SJCRH30 (cell line): ENCODE results near the gene ABHD13. TPM values are rescaled to one million over a fixed set of nuclear protein-coding genes. Genes with fewer than 3 reads are reported as not detected.
"Not testable (repeated sequence)": the region's sequence is repeated elsewhere in the genome, so short reads cannot be mapped to it uniquely, and the experiment has no call there.

Source experiments
- DNase-seq, 2 experiments: peaks; one replicate each; pipeline ENCODE4 v3.0.0-alpha.2; 2015 to 2020
- H3K27ac ChIP-seq: fragments of 250-450 bp; sonication (Bioruptor Pico); 2 replicates; pipeline ENCODE4 v1.5.1; 2020; ENCODE audit warnings: mild to moderate bottlenecking, moderate library complexity
- H3K27me3 ChIP-seq: fragments of 250-450 bp; sonication (Bioruptor Pico); 2 replicates; pipeline ENCODE4 v1.5.1; 2020; ENCODE audit warnings: mild to moderate bottlenecking, moderate library complexity
- H3K36me3 ChIP-seq: fragments of 250-450 bp; sonication (Bioruptor Pico); 2 replicates; pipeline ENCODE4 v1.5.1; 2020; ENCODE audit warnings: mild to moderate bottlenecking, moderate library complexity
- H3K4me1 ChIP-seq: fragments of 250-450 bp; sonication (Bioruptor Pico); 2 replicates; pipeline ENCODE4 v1.5.1; 2020; ENCODE audit warnings: mild to moderate bottlenecking, moderate library complexity
- H3K4me3 ChIP-seq: fragments of 250-450 bp; sonication (Bioruptor Pico); 2 replicates; pipeline ENCODE4 v1.5.1; 2020; ENCODE audit warnings: mild to moderate bottlenecking, moderate library complexity
- H3K9me3 ChIP-seq: fragments of 250-450 bp; sonication (Bioruptor Pico); replicated peaks from 2 replicates; pipeline ENCODE4 v1.5.1; 2020; ENCODE audit warnings: mild to moderate bottlenecking, moderate library complexity
- total RNA-seq: library from RNA; depleted of rRNA; stranded (reverse); fragments of >200 nt; shearing (Covaris generic); gene quantifications from 2 replicates; pipeline ENCODE4 v1.2.3, GENCODE V29; 2014

The ABHD13 gene
- total RNA-seq, 1 experiment from 2014 or later, result 13.5 TPM

DNA sequence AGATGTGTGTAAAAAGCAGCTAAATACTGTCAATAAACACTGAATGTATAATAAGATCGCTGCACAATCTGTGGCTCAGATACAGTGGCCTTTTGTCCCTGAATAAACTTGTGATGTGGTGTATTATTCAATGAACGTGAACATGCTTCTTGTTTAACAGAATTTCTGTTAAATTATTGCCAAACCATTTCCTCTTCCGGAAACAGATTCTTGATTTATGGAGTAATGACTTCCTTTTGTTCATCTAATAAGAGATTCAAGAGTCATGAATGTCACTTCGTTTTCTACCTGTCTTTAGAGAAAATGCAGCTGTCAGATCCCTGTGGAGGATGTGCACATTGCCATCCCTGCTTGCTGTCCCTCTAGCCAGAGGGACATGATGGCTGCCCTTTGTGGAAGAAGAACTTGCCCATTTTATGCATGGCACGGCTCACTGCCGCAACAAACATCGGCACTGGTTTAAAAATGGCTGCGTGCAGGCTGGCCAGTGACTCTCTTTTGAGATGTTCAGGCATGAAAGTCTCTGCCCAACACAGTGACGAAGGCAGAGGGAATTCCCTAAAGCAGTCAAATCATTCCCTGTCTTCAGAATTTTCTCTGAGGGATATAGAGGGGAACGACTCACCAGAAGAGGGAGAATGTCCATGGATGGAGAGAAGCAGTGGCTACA, 48.3 kb downstream of the ABHD13 start:
- H3K4me3 ChIP-seq, result no peak overlapping the region
- no peaks in the 10 kb centered on the region for H3K36me3 ChIP-seq
- H3K27ac ChIP-seq, result no peak overlapping the region

DNA sequence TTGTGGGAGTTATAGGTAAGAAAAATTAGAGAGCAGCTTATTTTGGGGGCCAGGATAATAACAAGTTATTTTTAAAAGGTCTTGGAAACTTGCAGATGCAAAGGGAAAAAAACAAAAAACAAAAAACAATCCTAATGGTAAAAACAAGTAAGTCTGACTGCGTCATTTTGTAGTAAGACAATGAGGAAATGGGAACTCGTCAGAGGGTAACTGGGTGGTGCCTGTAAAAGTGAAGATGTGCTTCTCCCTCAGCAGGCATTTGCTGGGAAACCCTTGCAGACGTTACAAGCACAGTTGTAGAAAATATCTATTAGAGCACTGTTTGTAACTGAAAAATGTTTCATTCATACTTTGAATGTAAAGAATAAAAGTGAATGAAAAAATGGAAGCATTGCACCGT, 49.2 kb downstream of the ABHD13 start:
- Histone ChIP-seq H3K4me3 (no peak overlapping the region), H3K4me1 (peaks cover 4% of the 10 kb centered on the region; the same call in 1 of the 2 replicates), H3K9me3 (no peaks in the 10 kb centered on the region), H3K36me3 (no peaks in the 10 kb centered on the region), H3K27ac (no peak overlapping the region), H3K27me3 (no peaks in the 10 kb centered on the region)
- no peak for DNase-seq

More for the DNA sequence above, 48.3 kb downstream of the ABHD13 start:
- peaks cover 4% of the 10 kb centered on the region; the same call in 1 of the 2 replicates for H3K4me1 ChIP-seq
- no peaks in the 10 kb centered on the region for H3K27me3 ChIP-seq
- DNase-seq, result no peak
- H3K9me3 ChIP-seq, result no peaks in the 10 kb centered on the region

DNA sequence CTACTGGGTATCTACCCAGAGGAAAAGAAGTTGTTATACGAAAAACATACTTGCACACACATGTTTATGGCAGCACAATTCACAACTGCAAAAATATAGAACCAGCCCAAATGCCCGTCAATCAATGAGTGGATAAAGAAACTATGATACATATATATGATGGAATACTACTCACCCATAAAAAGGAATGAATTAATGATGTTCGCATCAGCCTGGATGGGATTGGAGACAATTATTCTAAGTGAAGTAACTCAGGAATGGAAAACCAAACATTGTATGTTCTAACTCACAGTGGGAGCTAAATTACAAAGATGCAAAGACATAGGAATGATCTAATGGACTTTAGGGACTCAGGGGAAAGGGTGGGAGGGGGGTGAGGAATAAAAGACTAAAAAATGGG, 49.7 kb downstream of the ABHD13 start:
- not testable (repeated sequence) for H3K27me3 ChIP-seq, DNase-seq, H3K9me3 ChIP-seq, H3K4me1 ChIP-seq, H3K27ac ChIP-seq, H3K36me3 ChIP-seq, H3K4me3 ChIP-seq

DNA sequence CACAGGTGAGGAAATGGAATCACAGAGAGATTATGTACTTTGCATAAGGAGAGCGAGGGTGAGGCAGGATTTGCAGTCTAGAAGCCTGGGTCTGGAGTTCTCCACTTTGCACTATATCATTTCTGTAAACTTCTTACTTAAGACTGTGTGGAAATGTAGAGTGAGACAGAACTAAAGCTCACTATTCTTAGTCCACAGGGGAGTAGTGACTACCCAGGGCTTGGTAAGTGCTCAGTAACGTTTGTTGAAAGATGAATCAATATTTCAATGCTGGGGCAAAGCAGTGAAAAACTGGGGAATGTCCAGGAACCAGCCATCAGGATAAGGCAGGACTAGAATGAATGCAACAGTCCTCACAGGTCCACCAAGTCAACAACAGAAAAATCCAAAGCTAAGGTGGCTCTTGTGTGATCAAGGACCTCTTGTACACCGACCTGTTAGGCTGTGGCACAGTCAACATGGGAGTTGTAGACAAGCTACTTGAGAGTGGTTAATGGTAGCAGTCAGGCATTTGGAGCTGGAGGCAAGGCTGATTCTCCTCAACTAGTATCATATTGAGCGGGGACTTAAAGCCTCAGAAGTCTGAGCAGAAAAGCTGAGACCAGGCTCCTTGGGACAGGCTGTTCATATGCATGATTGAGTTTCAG, 50.4 kb downstream of the ABHD13 start:
- Histone ChIP-seq H3K4me1 (peaks cover 4% of the 10 kb centered on the region; the same call in 1 of the 2 replicates), H3K27me3 (no peaks in the 10 kb centered on the region), H3K4me3 (no peak overlapping the region), H3K9me3 (no peaks in the 10 kb centered on the region), H3K36me3 (no peaks in the 10 kb centered on the region), H3K27ac (no peak overlapping the region)
- DNase-seq, result no peak

DNA sequence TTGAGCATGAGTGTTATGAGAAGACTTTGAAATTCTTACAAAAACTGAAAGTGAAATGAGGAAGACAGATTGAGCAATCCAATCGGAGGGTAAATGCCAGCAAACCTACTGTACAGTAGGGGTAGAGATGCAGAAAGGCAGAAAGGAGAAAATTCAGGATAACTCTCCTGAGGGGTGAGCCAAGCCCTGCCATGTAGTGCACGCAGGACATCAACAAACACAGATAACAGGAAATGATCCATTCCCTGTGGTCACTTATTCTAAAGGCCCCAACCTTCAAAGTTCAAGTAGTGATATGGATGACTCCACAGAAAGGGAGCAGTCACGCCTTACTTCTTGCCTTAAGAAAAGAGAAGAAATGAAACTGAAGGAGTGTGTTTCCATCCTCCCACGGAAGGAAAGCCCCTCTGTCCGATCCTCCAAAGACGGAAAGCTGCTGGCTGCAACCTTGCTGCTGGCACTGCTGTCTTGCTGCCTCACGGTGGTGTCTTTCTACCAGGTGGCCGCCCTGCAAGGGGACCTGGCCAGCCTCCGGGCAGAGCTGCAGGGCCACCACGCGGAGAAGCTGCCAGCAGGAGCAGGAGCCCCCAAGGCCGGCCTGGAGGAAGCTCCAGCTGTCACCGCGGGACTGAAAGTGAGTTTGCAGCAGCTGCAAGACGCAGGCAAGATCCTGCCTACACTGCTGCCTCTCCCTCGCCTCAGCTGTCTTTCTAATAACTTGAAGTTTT, 51.6 kb downstream of the ABHD13 start, which contains the start of gene TNFSF13B:
TSS of gene TNFSF13B (plus strand) at position 118 of the 728 bp plus-strand sequence. CDS start at position 296, 178 bp downstream.
- no peaks in the 10 kb centered on the region for H3K9me3 ChIP-seq
- H3K27me3 ChIP-seq, result no peaks in the 10 kb centered on the region
- H3K27ac ChIP-seq, result no peak within 1 kb of the TSS
- peak within 1 kb of the TSS; percentile 22 for H3K4me3 ChIP-seq
- peak; percentile 69 to 79 for DNase-seq
- H3K4me1 ChIP-seq, result peaks cover 4% of the 10 kb centered on the region; the same call in 1 of the 2 replicates
- no peaks in the 10 kb centered on the region for H3K36me3 ChIP-seq

DNA sequence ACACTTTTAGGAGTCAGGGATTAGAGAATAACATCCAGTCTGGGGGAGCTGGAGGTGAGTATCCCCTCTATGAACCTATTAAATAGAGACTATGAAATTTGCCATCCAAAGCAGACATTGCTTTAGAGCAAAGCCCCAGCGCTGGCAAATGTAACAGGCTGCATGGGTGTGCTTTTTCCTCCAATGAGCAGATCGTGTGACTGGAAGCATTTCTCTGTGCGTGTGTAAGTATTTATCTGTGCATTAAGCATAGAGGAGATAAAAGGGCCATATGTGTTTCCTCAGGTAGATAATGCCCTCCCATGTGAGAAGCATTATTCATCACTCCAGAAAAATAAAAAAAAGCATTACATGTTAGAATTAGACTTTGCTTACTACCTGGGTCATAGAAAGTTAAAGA, 52.2 kb downstream of the ABHD13 start:
- peaks cover 4% of the 10 kb centered on the region; the same call in 1 of the 2 replicates for H3K4me1 ChIP-seq
- no peak for DNase-seq
- peak overlapping the region; percentile 22 for H3K4me3 ChIP-seq
- H3K27me3 ChIP-seq, result no peaks in the 10 kb centered on the region
- H3K27ac ChIP-seq, result no peak overlapping the region
- no peaks in the 10 kb centered on the region for H3K9me3 ChIP-seq
- no peaks in the 10 kb centered on the region for H3K36me3 ChIP-seq

DNA sequence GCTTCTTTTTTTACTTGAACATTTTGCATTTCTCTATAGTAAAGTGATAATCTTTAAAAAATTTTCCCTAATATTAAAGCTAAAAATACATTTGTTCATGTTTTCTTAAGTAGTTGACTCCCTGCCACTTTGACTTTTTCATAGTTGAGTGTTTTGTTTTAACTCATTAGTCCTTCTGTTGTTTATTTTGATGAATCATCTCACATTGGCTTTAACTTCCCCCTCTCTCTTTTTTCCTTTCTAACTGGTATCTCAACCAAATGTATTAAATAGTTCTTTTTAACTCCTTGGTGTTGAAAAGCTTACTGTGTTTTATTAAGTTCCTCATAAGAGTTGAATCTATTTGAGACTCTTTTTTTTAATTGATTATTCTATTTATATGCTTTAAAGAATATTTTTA, 54.1 kb downstream of the ABHD13 start:
- peaks cover 4% of the 10 kb centered on the region; the same call in 1 of the 2 replicates for H3K4me1 ChIP-seq
- DNase-seq, result no peak
- H3K4me3 ChIP-seq, result no peak overlapping the region
- no peaks in the 10 kb centered on the region for H3K36me3 ChIP-seq
- H3K27ac ChIP-seq, result no peak overlapping the region
- H3K9me3 ChIP-seq, result no peaks in the 10 kb centered on the region
- no peaks in the 10 kb centered on the region for H3K27me3 ChIP-seq

DNA sequence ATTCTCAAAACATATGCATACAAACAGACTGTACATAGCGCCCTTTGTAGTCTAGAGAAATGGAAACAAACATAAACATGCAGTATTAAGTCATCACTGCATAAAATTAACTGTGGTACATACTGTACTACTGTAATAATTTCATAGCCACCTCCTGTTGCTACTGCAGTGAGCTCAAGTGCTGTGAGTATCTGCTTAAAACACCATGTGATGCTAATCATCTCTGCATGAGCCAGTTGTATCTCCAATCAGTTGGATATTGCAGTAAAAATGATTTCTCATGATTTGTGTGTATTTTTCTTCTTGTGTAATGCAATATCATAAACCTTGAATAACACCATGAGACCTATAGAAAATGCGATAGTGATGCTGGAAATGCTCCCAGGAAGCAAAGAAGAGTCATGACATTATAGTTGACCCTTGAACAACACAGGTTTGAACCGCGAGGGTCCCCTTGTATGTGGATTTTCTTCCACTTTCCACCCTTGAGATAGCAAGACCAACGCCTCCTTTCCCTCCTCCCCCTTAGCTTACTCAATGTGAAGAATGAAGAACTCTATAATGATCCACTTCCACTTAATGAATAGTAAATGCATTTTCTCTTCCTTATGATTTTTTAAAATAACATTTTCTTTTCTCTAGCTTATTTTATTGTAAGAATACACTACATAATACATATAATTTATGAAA, 55.4 kb downstream of the ABHD13 start:
- no peak for DNase-seq
- peaks cover 4% of the 10 kb centered on the region; the same call in 1 of the 2 replicates for H3K4me1 ChIP-seq

DNA sequence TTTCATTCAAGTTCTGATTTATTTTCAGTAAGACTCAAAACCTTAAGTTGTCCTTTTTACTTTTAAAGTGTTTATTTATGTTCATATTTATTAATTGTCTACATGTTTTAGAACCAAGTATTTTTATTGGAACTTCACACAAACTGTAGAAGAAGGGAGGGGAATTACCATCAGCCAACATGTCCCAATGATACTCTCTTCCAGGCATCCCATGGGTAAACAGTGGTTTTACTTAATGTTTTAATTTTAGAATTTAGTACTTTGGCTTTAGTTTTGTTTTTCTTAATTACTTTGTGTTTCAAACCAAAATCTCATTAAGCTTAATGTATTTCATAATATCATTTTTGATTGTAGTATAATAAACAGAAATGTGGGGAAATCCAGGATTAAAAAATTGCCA, 56.5 kb downstream of the ABHD13 start:
- H3K36me3 ChIP-seq, result no peaks in the 10 kb centered on the region
- peaks cover 4% of the 10 kb centered on the region; the same call in 1 of the 2 replicates for H3K4me1 ChIP-seq
- no peak overlapping the region for H3K4me3 ChIP-seq
- no peak overlapping the region for H3K27ac ChIP-seq
- no peaks in the 10 kb centered on the region for H3K27me3 ChIP-seq
- DNase-seq, result no peak
- no peaks in the 10 kb centered on the region for H3K9me3 ChIP-seq

More for the DNA sequence above, 55.4 kb downstream of the ABHD13 start:
- Histone ChIP-seq H3K9me3 (no peaks in the 10 kb centered on the region), H3K27me3 (no peaks in the 10 kb centered on the region), H3K27ac (no peak overlapping the region), H3K36me3 (no peaks in the 10 kb centered on the region), H3K4me3 (no peak overlapping the region)

DNA sequence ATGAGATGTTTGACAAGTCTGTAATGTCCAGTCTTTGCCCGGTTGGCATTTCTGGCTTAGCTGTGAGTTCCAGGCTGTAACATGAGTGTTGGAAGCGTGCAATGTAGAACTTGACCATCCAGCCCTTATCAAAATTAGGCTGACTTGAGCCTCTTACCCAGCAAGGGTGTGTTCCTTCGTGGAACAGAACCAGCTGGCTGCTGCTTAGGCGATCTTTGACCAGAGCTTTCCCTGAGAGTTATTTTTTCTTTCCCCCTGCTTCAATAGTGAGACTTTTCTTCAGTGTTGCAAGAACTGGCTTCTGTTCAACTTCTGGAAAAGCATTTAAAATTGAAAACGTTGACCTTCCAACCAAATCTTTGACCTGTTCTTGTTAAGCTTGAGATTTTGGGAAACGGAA, 57.9 kb downstream of the ABHD13 start:
- Histone ChIP-seq H3K36me3 (no peaks in the 10 kb centered on the region), H3K27ac (no peak overlapping the region), H3K27me3 (no peaks in the 10 kb centered on the region), H3K4me1 (no peaks in the 10 kb centered on the region), H3K9me3 (no peaks in the 10 kb centered on the region), H3K4me3 (no peak overlapping the region)
- no peak for DNase-seq

DNA sequence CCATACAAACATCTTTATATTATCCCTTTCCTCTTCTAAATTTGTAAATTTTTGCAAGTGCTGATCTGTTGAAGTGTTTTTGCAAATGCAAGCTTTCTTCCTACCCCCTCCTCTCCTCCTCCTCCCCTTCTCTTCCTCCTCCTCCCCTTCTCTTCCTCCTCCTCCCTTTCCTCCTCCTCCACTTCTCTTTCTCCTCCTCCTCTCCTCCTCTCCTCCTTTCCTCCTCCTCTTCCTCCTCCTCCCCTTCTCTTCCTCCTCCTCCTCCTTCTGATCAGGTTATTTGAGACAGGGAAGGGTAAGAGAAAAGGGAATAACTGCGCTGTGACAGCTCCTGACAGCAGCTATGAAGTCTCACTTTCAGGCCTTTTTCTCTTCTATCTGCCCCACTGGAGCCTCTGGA, 60.3 kb downstream of the ABHD13 start:
- Histone ChIP-seq H3K27me3 (no peaks in the 10 kb centered on the region), H3K4me3 (no peak overlapping the region), H3K9me3 (no peaks in the 10 kb centered on the region), H3K36me3 (no peaks in the 10 kb centered on the region), H3K27ac (no peak overlapping the region), H3K4me1 (no peaks in the 10 kb centered on the region)
- DNase-seq, result no peak

DNA sequence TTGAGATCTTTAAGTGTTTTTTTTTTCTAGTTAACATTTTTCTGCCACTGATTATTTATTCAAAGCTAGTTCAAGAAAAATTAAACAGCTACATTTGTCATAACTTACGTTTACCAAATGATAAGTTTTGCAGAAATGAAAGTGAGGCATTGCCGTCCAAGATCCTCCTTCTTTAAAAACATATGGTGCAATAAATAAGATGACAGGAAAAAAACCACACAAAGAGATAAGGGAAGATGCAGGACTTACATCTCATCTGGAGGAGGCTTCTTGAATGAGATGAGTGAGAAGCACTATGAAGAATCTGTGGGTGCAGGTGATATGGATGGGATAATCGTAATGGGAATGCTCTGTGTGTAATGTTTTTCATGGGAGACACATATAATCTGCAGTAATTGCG, 63.7 kb downstream of the ABHD13 start:
- no peak for DNase-seq
- H3K4me3 ChIP-seq, result no peak overlapping the region
- no peaks in the 10 kb centered on the region for H3K27me3 ChIP-seq
- H3K4me1 ChIP-seq, result no peaks in the 10 kb centered on the region
- no peaks in the 10 kb centered on the region for H3K9me3 ChIP-seq
- no peaks in the 10 kb centered on the region for H3K36me3 ChIP-seq
- no peak overlapping the region for H3K27ac ChIP-seq

DNA sequence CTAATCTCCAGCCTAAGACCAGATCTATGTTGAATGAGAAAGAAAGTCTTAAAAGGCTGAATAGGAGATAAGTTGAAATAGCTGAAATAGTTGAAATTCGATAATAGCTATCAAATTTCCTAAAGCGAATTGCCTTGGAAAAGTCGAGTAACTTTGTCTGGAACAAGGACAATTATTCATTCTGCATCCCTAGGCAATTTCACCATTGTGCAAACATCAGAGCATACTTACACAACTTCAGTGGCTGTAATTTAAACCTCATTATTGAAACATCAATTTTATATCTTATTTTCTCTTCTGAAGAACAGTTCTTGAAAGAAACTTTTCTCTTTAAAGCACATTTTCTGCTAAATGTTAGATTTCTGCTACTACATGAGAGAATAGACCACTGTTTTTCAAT, 64.9 kb downstream of the ABHD13 start:
- H3K4me3 ChIP-seq, result no peak overlapping the region
- no peaks in the 10 kb centered on the region for H3K36me3 ChIP-seq
- no peaks in the 10 kb centered on the region for H3K27me3 ChIP-seq
- H3K9me3 ChIP-seq, result no peaks in the 10 kb centered on the region
- no peak for DNase-seq
- H3K27ac ChIP-seq, result no peak overlapping the region
- H3K4me1 ChIP-seq, result no peaks in the 10 kb centered on the region
